ENCODE data around the gene COL3A1. TPM values are rescaled to one million over a fixed set of nuclear protein-coding genes. Genes with fewer than 3 reads are reported as not detected.

COL3A1 gene
- 7,166 TPM for total RNA-seq

DNA sequence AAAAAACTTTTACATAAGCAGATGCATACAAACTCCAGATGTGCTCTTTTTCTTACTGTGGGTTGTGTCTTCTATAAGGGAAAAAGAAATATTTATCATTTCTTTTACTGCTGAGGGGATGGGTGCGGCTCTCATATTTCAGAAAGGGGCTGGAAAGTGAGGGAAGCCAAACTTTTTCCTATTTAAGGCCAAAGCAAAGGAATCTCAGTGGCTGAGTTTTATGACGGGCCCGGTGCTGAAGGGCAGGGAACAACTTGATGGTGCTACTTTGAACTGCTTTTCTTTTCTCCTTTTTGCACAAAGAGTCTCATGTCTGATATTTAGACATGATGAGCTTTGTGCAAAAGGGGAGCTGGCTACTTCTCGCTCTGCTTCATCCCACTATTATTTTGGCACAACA lies at the start of gene COL3A1:
Gene COL3A1 (plus strand): TSS at position 210 of the 400 bp plus-strand sequence. CDS start 117 bp downstream, at position 327.

Other genes with a start within 250 kb of the COL3A1 start
- gene COL5A2, start 205.4 kb downstream of the COL3A1 start, total RNA-seq, result 322 TPM